ENCODE data around the gene CCL23.

Gene CCL23

GRCh38 chr17:36011201-36011600 is 6.6 kb downstream of the CCL23 start:
- Histone ChIP-seq H4K20me1 (ENCODE audit: low read depth, low read length) (no peaks in the 10 kb centered on the region), H3K9me2 (replicated peaks; ENCODE audit: insufficient read depth, low read length) (no peaks in the 10 kb centered on the region), H3K27me3 (ENCODE audit: low read length) (no peaks in the 10 kb centered on the region), H3K4me2 (ENCODE audit: low read depth, low read length, poor library complexity, severe bottlenecking) (no peak overlapping the region), H3F3A (ENCODE audit: insufficient read depth) (no peaks in the 10 kb centered on the region), H2AFZ (ENCODE audit: low read depth, low read length, severe bottlenecking) (no peak overlapping the region), H3K79me2 (ENCODE audit: insufficient read depth, low read length) (no peaks in the 10 kb centered on the region), H3K27ac (ENCODE audit: low read depth, low read length) (no peak overlapping the region), H3K9ac (ENCODE audit: low read length) (no peak overlapping the region), H3K36me3 (ENCODE audit: low read length) (no peaks in the 10 kb centered on the region), H3K4me3 (ENCODE audit: insufficient read depth, low read length, poor library complexity, severe bottlenecking) (no peak overlapping the region), H3K9me3 (ENCODE audit: insufficient read depth, low read length) (peaks cover 6% of the 10 kb centered on the region; the same call in 1 of the 2 replicates)
- TF ChIP-seq EZH2phosphoT487 (conservative IDR thresholded peaks at IDR 0.05; ENCODE audit: low read length) = no peak
- TF ChIP-seq CTCF (IDR thresholded peaks at IDR 0.05; ENCODE audit: insufficient read depth, low read length, poor library complexity, severe bottlenecking) = no peak

GRCh38 chr17:36008998-36009665 is 8.6 kb downstream of the CCL23 start:
- H3K4me2 ChIP-seq (ENCODE audit: low read depth, low read length, poor library complexity, severe bottlenecking) = peak overlapping the region; percentile 29
- no peaks in the 10 kb centered on the region for H3K79me2 ChIP-seq (ENCODE audit: insufficient read depth, low read length)
- H3K27ac ChIP-seq (ENCODE audit: low read depth, low read length) = no peak overlapping the region
- no peak overlapping the region for H3K4me3 ChIP-seq (ENCODE audit: insufficient read depth, low read length, poor library complexity, severe bottlenecking)
- no peak overlapping the region for H3K9ac ChIP-seq (ENCODE audit: low read length)
- H3F3A ChIP-seq (ENCODE audit: insufficient read depth) = no peaks in the 10 kb centered on the region
- no peaks in the 10 kb centered on the region for H3K36me3 ChIP-seq (ENCODE audit: low read length)
- peak; percentile 62 for TF ChIP-seq CTCF (IDR thresholded peaks at IDR 0.05; ENCODE audit: insufficient read depth, low read length, poor library complexity, severe bottlenecking)
- no peak for TF ChIP-seq EZH2phosphoT487 (conservative IDR thresholded peaks at IDR 0.05; ENCODE audit: low read length)
- no peaks in the 10 kb centered on the region for H4K20me1 ChIP-seq (ENCODE audit: low read depth, low read length)
- H2AFZ ChIP-seq (ENCODE audit: low read depth, low read length, severe bottlenecking) = peak overlapping the region; percentile 5
- H3K27me3 ChIP-seq (ENCODE audit: low read length) = no peaks in the 10 kb centered on the region
- H3K9me2 ChIP-seq (replicated peaks; ENCODE audit: insufficient read depth, low read length) = no peaks in the 10 kb centered on the region
- H3K9me3 ChIP-seq (ENCODE audit: insufficient read depth, low read length) = peaks cover 6% of the 10 kb centered on the region; the same call in 1 of the 2 replicates

GRCh38 chr17:36004594-36005108 is 13.1 kb downstream of the CCL23 start:
- H3K27ac ChIP-seq (ENCODE audit: low read depth, low read length) = no peak overlapping the region
- no peak overlapping the region for H2AFZ ChIP-seq (ENCODE audit: low read depth, low read length, severe bottlenecking)

More at GRCh38 chr17:36004594-36005108, 13.1 kb downstream of the CCL23 start:
- Histone ChIP-seq H3K36me3 (ENCODE audit: low read length) (no peaks in the 10 kb centered on the region), H3K79me2 (ENCODE audit: insufficient read depth, low read length) (no peaks in the 10 kb centered on the region), H3K9me3 (ENCODE audit: insufficient read depth, low read length) (peaks cover 2% of the 10 kb centered on the region; the same call in 1 of the 2 replicates), H3F3A (ENCODE audit: insufficient read depth) (no peaks in the 10 kb centered on the region), H3K4me3 (ENCODE audit: insufficient read depth, low read length, poor library complexity, severe bottlenecking) (no peak overlapping the region), H3K9me2 (replicated peaks; ENCODE audit: insufficient read depth, low read length) (no peaks in the 10 kb centered on the region), H3K27me3 (ENCODE audit: low read length) (no peaks in the 10 kb centered on the region), H3K9ac (ENCODE audit: low read length) (no peak overlapping the region), H3K4me2 (ENCODE audit: low read depth, low read length, poor library complexity, severe bottlenecking) (no peak overlapping the region), H4K20me1 (ENCODE audit: low read depth, low read length) (no peaks in the 10 kb centered on the region)
- no peak for TF ChIP-seq CTCF (IDR thresholded peaks at IDR 0.05; ENCODE audit: insufficient read depth, low read length, poor library complexity, severe bottlenecking)
- TF ChIP-seq EZH2phosphoT487 (conservative IDR thresholded peaks at IDR 0.05; ENCODE audit: low read length) = no peak
